ENCODE measurements around the gene ELOVL5.
"Not testable (repeated sequence)": the region's sequence is repeated elsewhere in the genome, so short reads cannot be mapped to it uniquely, and the experiment has no call there.

ELOVL5 gene

DNA sequence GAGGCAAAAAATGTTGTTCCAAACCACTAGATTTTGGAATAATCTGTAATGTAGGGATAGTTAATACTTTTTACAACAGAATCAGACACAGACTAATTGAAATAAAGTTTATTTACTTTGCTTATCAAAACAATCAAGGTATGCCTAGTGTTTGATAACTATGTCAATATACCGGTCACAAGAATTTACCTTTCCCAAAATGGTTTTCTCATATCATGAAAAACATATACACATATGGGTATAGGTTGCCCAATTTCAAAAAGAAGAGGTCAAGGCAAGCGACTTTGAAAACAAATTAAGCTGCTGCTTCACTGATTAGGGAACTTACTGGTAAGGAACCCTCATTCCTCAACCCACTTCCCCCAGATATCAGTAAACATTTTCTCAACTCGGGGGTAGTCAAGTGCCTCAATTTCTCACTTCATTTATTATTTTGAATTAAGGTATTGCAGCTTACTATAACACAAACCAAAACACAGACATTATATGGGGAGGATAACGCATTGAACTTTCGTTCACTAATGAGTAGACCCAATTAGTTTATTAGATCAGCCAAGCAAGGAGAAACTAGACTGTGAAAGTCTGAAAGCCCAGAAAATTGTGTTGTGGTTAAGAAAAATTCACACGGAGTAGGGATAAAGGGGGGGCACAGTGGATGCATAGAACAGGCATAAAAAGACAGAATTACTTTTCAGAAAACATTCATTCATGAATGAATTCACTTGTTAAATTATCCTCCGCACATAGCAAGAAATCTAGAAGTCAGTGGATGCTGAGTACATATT, 9.0 kb upstream of the ELOVL5 start:
- no peak overlapping the region for H3K4me3 ChIP-seq (ENCODE audit: low read length)
- no peak overlapping the region for H3K27ac ChIP-seq (ENCODE audit: low read depth, low read length)
- no peaks in the 10 kb centered on the region for H3K36me3 ChIP-seq (ENCODE audit: control insufficient read depth, insufficient read depth, low read length)
- H3K4me1 ChIP-seq (ENCODE audit: control insufficient read depth, insufficient read depth, low read length): peaks cover 3% of the 10 kb centered on the region
- H3K27me3 ChIP-seq (ENCODE audit: control insufficient read depth, insufficient read depth, low read length): no peaks in the 10 kb centered on the region
- H3K9ac ChIP-seq (ENCODE audit: low read length): no peak overlapping the region

DNA sequence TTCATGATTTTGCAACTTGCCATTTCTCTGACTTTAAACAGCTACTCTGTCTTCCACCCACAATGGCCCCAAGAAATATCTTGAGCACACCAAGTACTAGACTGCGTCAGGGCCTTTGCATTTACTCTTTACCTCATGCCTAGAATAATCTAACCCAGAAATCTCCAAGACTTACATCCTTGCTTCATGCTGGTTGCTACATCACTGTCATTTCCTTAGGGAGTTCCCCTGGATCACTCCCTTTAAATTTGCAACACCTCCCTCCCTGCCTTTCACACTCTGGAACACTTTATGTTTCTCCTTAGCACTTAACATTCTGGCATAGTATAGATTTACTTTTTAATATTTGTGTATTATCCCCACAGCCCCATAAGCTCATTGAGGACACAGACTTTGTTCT, 4.9 kb upstream of the ELOVL5 start:
- Histone ChIP-seq H3K36me3 (ENCODE audit: control insufficient read depth, insufficient read depth, low read length) (no peaks in the 10 kb centered on the region), H3K27me3 (ENCODE audit: control insufficient read depth, insufficient read depth, low read length) (no peaks in the 10 kb centered on the region), H3K27ac (ENCODE audit: low read depth, low read length) (no peak overlapping the region), H3K4me1 (ENCODE audit: control insufficient read depth, insufficient read depth, low read length) (no peaks in the 10 kb centered on the region), H3K9ac (ENCODE audit: low read length) (no peak overlapping the region), H3K4me3 (ENCODE audit: low read length) (no peak overlapping the region)

DNA sequence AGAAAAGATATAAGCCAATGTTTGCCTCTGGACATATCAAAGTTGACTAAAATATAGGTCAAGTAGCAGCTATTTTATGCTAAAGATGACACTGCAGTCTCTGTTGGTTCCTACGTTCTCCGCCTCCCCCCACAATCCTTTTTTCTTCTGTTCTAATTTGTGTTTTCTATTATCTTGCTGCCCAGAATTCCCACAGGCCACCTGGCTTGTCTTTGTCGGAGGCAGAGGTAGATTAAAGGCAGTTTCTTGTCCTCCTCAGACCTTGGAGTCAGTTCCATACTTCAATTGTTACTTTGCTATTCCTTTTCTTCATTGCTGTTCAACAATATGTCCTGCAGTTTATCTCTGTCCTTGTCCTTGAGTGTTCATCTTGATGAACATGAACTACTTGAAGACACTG, 3.6 kb upstream of the ELOVL5 start:
- H3K4me3 ChIP-seq (ENCODE audit: low read length): no peak overlapping the region
- H3K36me3 ChIP-seq (ENCODE audit: control insufficient read depth, insufficient read depth, low read length): no peaks in the 10 kb centered on the region
- no peak overlapping the region for H3K27ac ChIP-seq (ENCODE audit: low read depth, low read length)
- H3K27me3 ChIP-seq (ENCODE audit: control insufficient read depth, insufficient read depth, low read length): no peaks in the 10 kb centered on the region
- H3K9ac ChIP-seq (ENCODE audit: low read length): no peak overlapping the region
- peaks cover under 1% of the 10 kb centered on the region for H3K4me1 ChIP-seq (ENCODE audit: control insufficient read depth, insufficient read depth, low read length)

DNA sequence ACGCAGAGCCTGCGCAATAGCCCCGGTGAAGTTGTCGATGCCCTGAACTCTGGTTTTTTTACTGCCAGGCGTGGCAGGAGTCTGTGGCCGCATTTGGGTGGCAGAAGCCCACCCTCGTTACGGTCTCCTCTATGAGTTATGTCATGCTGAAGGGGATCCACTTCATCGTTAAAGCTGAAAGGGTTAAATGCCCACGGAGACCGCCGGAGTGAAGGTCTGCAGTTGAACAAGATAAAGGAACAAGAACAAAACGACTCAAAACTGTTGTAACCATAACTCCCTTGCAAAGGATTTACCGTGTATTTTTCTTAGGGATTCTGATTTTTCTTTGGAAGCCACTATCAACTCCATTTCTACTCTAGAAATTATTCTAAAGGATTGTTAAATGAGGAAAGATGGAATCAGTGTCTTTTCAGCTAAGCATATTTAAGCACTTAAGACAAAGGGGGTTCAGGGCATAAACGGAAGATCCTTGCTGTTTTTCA, 501 bp upstream of the ELOVL5 start:
- Histone ChIP-seq H3K36me3 (ENCODE audit: control insufficient read depth, insufficient read depth, low read length) (no peaks in the 10 kb centered on the region), H3K9ac (ENCODE audit: low read length) (peak overlapping the region; percentile 58), H3K27ac (ENCODE audit: low read depth, low read length) (peak overlapping the region; percentile 97), H3K27me3 (ENCODE audit: control insufficient read depth, insufficient read depth, low read length) (no peaks in the 10 kb centered on the region), H3K4me1 (ENCODE audit: control insufficient read depth, insufficient read depth, low read length) (peaks cover 7% of the 10 kb centered on the region), H3K4me3 (ENCODE audit: low read length) (peak overlapping the region; percentile 92)

DNA sequence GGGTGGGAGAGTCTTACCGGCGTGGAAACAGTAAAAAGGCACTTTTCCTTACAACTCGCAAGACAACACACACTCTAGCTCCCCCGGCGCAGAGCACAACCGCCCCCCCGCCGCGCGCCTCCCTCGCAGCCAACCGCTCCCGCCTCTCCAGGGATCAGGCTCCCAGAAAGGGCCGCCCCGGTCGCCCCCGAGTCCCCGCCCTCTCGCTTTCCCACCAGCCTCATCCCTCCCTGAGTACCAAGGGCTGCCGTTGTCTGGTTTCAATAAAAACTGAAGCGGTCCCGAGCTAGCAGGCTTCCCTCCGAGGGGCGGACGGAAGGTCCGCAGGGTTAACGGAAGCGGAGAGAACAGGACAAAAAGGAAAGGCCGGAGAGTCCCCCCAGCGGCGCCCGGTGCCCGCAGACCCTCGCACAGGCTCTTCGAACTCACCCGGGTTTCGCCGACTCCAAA, 804 bp downstream of the ELOVL5 start:
- Histone ChIP-seq H3K36me3 (ENCODE audit: control insufficient read depth, insufficient read depth, low read length) (no peaks in the 10 kb centered on the region), H3K4me1 (ENCODE audit: control insufficient read depth, insufficient read depth, low read length) (peaks cover 7% of the 10 kb centered on the region), H3K27me3 (ENCODE audit: control insufficient read depth, insufficient read depth, low read length) (no peaks in the 10 kb centered on the region), H3K27ac (ENCODE audit: low read depth, low read length) (peak overlapping the region; percentile 97), H3K4me3 (ENCODE audit: low read length) (peak overlapping the region; percentile 92), H3K9ac (ENCODE audit: low read length) (peak overlapping the region; percentile 88)

DNA sequence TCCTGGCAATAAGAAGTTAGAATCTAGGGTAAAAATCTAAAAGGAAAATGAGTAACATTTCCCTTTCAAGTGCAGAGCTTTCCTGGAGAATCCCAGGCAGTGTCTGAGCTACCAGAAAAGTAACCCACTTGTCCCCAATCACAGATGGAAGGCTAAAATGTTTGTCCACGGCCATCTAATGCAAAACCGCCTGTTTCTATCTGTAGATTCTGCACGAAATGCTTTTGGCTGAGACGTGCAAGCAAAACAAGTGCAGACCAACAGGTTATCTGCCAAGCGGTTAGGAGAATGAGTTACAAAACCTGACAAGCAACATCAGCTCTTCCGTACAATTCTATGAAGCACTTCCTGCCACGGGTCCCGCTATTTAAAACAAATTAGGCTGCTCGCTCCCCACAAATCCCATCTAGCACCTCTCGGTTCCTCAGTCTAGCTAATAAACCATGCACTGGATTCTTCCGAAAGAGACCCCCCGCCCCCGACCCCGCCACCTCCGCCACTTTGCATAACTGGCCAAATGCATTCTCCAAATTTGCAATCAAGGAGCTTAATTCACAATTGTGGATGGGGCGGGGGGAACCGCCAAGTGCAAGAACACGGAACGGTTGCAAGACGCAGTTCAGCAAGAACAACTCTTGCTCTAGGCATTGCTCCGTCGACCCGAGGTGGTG, 1.4 kb downstream of the ELOVL5 start:
- no peaks in the 10 kb centered on the region for H3K36me3 ChIP-seq (ENCODE audit: control insufficient read depth, insufficient read depth, low read length)
- H3K4me3 ChIP-seq (ENCODE audit: low read length): peak overlapping the region; percentile 92
- H3K27ac ChIP-seq (ENCODE audit: low read depth, low read length): peak overlapping the region; percentile 97
- H3K4me1 ChIP-seq (ENCODE audit: control insufficient read depth, insufficient read depth, low read length): peaks cover 7% of the 10 kb centered on the region
- no peaks in the 10 kb centered on the region for H3K27me3 ChIP-seq (ENCODE audit: control insufficient read depth, insufficient read depth, low read length)
- no peak overlapping the region for H3K9ac ChIP-seq (ENCODE audit: low read length)

DNA sequence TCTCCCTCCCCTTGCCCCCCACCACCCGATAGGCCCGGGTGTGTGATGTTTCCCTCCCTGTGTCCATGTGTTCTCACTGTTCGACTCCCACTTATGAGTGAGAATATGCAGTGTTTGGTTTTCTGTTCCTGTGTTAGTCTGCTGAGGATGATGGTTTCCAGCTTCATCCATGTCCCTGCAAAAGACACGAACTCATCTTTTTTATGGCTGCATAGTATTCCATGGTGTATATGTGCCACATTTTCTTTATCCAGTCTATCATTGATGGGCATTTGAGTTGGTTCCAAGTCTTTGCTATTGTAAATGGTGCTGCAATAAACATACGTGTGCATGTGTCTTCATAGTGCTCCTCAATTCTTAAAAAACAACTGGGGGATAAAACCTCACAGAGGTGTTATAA, 2.7 kb downstream of the ELOVL5 start:
- H3K9ac ChIP-seq (ENCODE audit: low read length); H3K4me3 ChIP-seq (ENCODE audit: low read length); H3K27me3 ChIP-seq (ENCODE audit: control insufficient read depth, insufficient read depth, low read length); H3K27ac ChIP-seq (ENCODE audit: low read depth, low read length); H3K36me3 ChIP-seq (ENCODE audit: control insufficient read depth, insufficient read depth, low read length); H3K4me1 ChIP-seq (ENCODE audit: control insufficient read depth, insufficient read depth, low read length): not testable (repeated sequence)

DNA sequence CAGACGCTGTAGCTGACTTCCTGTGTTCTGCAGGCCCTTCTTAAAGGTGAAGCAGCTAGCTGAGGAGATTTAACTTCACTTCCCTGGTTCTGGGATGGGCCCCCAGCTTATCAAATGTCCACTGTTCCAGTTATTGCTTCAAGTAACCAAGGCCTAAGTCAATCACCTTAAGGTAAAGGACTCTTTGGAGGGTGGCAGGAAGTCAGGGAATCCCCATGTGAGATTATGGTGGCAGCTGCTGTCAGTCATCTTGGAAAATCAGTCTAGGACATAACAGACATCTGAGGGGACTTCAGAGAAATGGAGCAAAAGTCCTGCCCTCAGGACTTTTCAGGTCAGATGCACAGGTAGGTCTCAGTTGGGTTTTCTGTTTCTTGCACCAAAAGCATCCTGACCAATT, 3.8 kb downstream of the ELOVL5 start:
- Histone ChIP-seq H3K9ac (ENCODE audit: low read length) (no peak overlapping the region), H3K4me3 (ENCODE audit: low read length) (no peak overlapping the region), H3K27me3 (ENCODE audit: control insufficient read depth, insufficient read depth, low read length) (no peaks in the 10 kb centered on the region), H3K36me3 (ENCODE audit: control insufficient read depth, insufficient read depth, low read length) (no peaks in the 10 kb centered on the region), H3K4me1 (ENCODE audit: control insufficient read depth, insufficient read depth, low read length) (peaks cover 7% of the 10 kb centered on the region), H3K27ac (ENCODE audit: low read depth, low read length) (no peak overlapping the region)

DNA sequence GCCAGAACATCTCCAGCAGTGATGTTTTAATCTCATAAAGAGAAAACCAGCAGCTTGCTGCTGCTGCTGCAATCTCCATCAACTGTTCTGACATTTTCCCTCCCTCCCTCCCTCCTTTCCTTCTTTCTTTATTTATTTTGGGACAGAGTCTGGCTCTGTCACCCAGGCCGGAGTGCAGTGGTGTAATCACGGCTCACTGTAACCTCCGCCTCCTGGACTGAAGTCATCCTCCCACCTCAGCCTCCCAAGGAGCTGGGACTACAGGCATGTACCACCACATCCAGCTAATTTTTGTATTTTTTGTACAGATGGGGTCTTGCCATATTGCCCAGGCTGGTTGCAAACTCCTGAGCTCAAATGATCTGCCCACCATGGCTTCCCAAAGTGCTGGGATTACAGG, 5.7 kb downstream of the ELOVL5 start:
- H3K4me1 ChIP-seq (ENCODE audit: control insufficient read depth, insufficient read depth, low read length): peaks cover 7% of the 10 kb centered on the region
- H3K27me3 ChIP-seq (ENCODE audit: control insufficient read depth, insufficient read depth, low read length): no peaks in the 10 kb centered on the region
- no peak overlapping the region for H3K4me3 ChIP-seq (ENCODE audit: low read length)
- H3K36me3 ChIP-seq (ENCODE audit: control insufficient read depth, insufficient read depth, low read length): no peaks in the 10 kb centered on the region
- H3K27ac ChIP-seq (ENCODE audit: low read depth, low read length): no peak overlapping the region
- H3K9ac ChIP-seq (ENCODE audit: low read length): no peak overlapping the region

DNA sequence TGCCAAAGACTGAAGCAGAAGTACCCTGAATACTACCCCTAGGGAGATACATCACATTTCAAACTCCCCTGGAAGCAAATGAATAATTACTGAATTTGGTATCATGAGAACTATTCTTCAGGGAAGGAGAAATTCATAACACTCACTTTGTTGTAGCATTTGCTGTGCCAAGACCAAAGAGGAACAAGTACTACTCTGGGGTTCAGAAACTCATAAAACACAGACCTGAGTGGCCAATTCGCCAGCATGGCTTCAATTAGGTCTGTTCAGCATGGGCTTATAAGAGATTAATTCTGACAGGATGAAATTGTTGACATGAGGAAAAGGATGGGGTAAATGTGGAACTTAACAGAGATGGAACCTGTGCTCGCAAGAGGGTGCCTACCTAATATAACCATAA, 6.5 kb downstream of the ELOVL5 start:
- Histone ChIP-seq H3K4me1 (ENCODE audit: control insufficient read depth, insufficient read depth, low read length) (peaks cover 5% of the 10 kb centered on the region), H3K9ac (ENCODE audit: low read length) (no peak overlapping the region), H3K27ac (ENCODE audit: low read depth, low read length) (no peak overlapping the region)

DNA sequence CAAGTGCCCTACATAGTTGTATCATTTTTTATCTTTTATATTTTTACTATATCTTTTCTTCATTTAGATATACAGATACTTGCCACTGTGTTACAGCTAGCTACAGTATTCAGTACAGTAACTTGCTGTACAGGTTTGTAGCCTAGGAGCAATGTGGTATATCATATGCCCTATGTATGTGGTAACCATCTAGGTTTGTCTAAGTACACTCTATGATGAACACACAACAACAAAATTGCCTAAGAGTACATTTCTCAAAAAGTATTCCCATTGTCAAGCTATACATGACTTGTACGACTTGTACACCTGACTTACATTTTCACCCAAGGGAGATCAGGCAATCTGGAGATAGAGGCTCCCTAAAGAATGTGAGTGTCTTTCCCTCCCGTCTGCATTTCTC, 8.2 kb downstream of the ELOVL5 start:
- Histone ChIP-seq H3K36me3 (ENCODE audit: control insufficient read depth, insufficient read depth, low read length) (no peaks in the 10 kb centered on the region), H3K9ac (ENCODE audit: low read length) (no peak overlapping the region), H3K27me3 (ENCODE audit: control insufficient read depth, insufficient read depth, low read length) (no peaks in the 10 kb centered on the region), H3K4me1 (ENCODE audit: control insufficient read depth, insufficient read depth, low read length) (no peaks in the 10 kb centered on the region), H3K27ac (ENCODE audit: low read depth, low read length) (no peak overlapping the region), H3K4me3 (ENCODE audit: low read length) (no peak overlapping the region)

More for the DNA sequence above, 6.5 kb downstream of the ELOVL5 start:
- H3K36me3 ChIP-seq (ENCODE audit: control insufficient read depth, insufficient read depth, low read length): no peaks in the 10 kb centered on the region
- H3K27me3 ChIP-seq (ENCODE audit: control insufficient read depth, insufficient read depth, low read length): no peaks in the 10 kb centered on the region
- no peak overlapping the region for H3K4me3 ChIP-seq (ENCODE audit: low read length)

DNA sequence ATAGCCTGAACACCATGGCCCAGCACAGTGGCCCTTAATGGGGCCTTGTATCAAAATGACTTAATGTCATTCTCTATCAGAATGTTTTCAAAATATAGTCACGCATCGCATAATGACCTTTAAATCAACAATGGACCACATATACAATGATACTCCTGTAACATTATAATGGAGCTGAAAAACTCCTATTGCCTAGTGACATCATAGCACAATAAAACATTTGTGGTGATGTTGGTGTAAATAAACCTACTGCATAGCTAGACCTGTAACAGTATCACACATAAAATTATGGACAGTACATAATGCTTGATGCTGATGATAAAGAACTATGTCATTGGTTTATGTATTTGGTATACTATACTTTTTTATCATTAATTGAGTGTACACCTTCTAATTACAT, 9.3 kb downstream of the ELOVL5 start:
- no peak overlapping the region for H3K4me3 ChIP-seq (ENCODE audit: low read length)
- no peaks in the 10 kb centered on the region for H3K27me3 ChIP-seq (ENCODE audit: control insufficient read depth, insufficient read depth, low read length)
- H3K36me3 ChIP-seq (ENCODE audit: control insufficient read depth, insufficient read depth, low read length): no peaks in the 10 kb centered on the region
- no peak overlapping the region for H3K9ac ChIP-seq (ENCODE audit: low read length)
- H3K27ac ChIP-seq (ENCODE audit: low read depth, low read length): no peak overlapping the region
- no peaks in the 10 kb centered on the region for H3K4me1 ChIP-seq (ENCODE audit: control insufficient read depth, insufficient read depth, low read length)

DNA sequence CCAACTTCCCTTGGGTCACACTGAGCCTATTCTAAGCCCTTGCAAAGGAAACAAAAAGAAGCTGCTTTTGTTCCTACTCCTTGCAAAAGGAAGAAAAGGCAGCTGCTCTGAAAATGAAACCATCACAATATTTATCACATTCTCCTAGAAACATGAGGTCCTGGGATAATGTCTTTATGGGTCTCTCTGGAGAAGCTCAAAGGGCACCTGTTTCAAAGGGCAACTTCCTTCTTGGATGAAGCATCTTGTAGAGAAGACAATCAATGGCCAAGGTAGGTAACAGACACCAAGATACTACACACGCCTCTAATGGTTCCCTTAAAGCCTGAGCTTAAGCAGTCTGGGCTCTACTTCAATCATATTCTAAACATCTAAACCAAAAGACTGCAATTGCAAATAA, 10.4 kb downstream of the ELOVL5 start:
- H3K9ac ChIP-seq (ENCODE audit: low read length): no peak overlapping the region
- H3K27ac ChIP-seq (ENCODE audit: low read depth, low read length): no peak overlapping the region
- H3K36me3 ChIP-seq (ENCODE audit: control insufficient read depth, insufficient read depth, low read length): no peaks in the 10 kb centered on the region
- H3K4me3 ChIP-seq (ENCODE audit: low read length): no peak overlapping the region
- no peaks in the 10 kb centered on the region for H3K4me1 ChIP-seq (ENCODE audit: control insufficient read depth, insufficient read depth, low read length)
- H3K27me3 ChIP-seq (ENCODE audit: control insufficient read depth, insufficient read depth, low read length): no peaks in the 10 kb centered on the region
